Ecto neural progenitor cell (in vitro differentiated cells): Measurements from ENCODE around the gene SLC2A6.

ENCODE experiments used
- DNase-seq: peaks from one replicate; pipeline ENCODE4 v3.0.0-alpha.2; 2018; ENCODE audit warnings: low spot score

SLC2A6 gene

GRCh38 chr9:133477461-133477860 lies 1.4 kb downstream of the SLC2A6 start:
- DNase-seq, result no peak

DNA sequence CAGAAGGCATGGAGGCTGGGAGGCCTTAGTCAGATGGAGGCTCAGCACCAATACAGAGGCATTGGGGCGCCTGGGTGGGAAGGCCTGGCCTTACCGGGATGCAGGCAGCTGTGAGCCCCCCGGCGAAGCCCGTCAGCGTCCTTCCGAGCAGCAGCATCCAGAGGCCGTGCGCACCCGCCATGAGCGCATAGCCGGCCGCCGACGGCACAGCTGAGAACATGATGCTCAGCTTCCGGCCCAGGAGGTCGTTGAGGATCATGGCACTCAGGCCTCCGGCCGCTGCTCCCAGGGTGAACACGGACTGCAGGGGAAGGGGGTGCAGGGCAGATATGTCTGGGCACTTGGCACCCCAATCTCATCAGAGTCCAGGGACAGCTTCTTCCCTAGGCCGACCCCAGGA lies 2.0 kb downstream of the SLC2A6 start:
- DNase-seq, result no peak

DNA sequence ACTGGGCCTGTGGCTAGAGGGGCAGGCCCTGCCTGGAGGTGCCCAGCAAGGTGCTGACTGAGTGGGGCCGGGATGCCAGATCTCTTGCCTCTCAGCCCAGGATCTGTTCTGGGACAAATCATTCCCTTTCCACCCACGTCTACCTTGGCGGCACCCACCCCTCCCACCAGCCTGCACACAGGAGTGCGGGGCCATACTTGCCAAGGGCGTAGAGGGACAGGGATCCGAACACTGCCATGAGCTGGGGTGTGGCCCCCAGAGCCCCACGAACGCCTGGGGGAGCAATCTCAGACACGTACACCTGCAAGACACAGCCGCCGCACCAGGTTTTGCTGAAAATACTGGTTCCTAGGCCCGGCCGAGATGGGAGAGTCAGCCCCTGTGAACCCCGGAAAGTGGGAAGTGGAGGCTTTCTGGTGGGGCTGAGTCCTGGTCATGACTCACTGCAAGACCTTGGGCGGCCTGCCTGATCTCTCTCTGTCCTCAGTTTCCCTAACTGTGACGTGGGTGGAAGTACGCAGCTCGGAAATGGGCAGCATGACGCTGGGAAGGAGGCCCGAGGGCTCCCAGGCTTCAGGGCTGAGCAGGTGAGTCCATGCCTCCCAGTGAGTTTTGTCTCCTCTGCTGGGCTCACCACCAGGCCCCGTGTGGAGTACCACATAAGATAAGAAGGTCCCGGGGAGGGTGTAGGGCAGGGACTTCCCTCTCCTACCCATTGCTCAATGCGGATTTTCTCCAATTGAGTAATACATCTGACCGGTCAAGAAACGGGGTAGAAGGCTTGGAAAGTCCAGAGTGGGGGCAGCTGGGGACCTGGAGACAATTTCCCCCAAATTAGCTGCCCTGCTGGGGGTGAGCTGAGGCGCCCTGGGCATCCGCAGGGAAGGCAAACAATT lies 2.6 kb downstream of the SLC2A6 start:
- DNase-seq, result no peak

DNA sequence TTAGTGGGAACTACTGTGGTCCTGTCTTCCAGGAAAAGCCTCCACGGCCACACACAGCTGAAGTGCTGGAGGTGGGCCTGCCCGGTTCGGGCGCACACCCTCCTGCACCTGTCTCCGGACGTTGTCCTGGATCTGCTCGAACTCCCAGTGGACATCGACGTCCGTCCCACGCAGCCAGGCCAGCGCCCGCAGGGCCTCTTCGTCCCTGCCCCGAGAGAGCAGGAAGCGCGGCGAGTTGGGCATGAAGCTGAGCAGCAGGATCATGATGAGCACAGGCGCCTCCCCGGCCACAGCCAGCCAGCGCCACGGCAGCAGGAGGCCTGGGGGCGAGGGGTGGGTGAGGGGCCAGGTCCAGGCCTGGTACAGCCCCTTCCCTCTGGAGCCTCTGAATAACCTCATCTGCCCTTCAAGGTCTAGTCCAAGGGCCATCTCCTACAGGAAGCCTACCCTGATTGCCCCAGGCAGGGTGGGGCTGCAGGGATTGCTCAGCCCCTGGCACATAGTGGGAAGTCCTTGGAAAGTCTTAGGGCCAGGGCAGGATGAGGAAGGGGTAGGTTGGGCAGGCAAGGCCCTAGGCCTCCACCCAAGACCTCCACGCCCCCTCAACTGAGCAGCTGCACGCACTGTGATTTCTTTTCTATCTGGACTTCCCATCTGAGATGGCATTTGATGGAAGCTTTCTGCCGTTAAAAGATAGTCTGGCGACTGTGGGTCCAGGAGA lies 3.4 kb downstream of the SLC2A6 start:
- no peak for DNase-seq

GRCh38 chr9:133474853-133475252 lies 4.0 kb downstream of the SLC2A6 start:
- no peak for DNase-seq

DNA sequence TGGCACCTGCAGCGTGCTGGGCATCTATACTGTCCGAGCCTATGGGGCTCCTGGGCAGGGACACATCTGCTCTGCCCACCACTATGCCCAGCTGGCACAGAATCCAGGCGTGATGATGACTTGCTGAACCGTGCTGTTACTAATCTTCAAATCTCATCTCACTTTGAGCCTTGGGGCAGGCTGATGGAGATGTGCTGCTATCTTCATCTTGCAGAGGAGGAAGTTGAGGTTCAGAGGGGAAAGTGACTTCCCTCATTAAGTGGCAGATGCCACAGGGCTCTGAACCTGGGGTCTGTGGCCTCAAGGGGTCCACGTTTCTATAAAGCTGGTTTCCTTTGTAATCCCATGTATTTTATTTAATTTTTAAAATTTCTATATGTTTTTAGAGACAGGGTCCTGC lies 4.7 kb downstream of the SLC2A6 start:
- no peak for DNase-seq

GRCh38 chr9:133473743-133474142 lies 5.2 kb downstream of the SLC2A6 start:
- no peak for DNase-seq

DNA sequence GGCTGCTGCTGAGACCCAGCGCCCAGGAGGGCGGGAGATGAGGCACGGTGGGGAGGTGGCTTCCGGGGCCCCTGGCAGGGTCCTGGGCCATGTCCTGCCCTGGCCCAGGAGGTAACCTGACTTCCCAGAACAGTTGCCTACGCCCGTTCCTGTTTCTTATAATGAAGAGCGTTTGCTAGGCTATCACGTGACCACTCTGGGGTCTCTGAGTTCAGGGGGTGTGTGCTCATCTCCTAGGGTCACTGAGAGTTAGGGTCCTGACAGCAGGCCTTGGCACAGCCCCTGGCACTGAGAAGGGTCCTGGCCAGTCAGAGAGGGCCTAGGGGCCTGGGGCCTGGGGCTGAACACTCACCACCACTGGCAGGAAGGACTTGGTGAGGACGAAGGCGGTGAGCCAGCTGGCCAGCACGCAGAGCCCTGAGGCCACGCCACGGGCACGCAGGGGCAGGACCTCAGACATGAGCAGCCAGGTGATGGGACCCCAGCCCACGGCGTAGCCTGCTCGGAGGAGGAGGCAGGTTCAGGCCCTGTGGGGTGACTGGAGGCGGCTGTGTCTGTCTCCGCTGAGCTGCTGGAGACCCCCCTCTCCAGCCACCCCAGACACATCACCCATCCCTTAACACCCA lies 6.0 kb downstream of the SLC2A6 start:
- DNase-seq, result no peak

GRCh38 chr9:133472277-133472645 lies 6.6 kb downstream of the SLC2A6 start:
- DNase-seq, result no peak

DNA sequence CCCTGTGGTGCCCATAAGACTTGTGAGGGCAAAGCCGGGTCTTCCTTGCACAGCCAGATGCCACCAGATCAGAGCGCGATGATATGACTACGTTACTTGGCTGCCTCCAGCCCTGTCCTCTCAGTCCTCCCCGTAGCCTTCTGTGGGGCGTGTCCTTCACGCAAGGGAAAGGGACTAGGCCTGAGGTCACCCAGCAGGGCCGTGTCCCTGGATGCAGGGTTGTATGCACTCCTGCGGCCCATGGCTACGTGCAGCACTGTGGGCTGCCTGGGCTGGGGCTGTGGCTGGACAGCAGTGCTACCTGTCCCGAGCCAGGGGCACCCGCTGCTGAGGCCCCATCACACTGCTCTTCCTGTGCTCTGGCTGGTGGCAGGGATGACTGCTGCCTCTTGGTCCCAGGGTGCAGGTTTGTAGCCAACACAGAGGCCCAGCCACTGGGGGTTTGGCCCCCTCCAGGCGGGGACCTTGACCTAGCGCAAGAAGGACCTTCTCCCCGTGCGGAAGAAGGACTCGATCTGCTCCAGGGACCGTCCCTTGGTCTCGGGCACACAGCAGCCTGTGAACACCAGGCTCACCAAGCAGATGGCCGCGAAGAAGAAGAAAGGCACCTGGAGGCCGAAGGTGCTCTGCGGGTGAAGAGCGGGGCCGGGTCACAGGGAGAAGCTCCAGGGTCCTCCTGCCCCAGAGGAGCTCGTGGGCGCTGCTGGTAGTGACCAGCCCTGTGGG lies 7.2 kb downstream of the SLC2A6 start:
- no peak for DNase-seq

DNA sequence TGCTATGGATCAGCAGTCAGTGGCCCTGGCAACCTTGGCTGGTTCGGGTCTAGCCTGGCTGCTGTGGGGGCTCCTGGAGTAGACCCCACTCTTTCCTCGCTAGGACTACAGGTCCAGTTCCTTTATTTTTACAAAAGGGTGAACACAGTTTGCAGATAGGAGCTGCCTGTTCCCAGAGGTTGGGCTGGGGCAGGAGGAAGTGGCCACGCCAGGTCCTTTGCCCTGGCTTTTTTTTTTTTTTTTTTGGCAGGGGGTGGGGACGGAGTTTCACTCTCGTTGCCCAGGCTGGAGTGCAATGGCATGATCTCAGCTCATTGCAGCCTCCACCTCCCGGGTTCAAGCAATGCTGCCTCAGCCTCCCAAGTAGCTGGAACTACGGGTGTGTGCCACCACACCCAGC lies 7.9 kb downstream of the SLC2A6 start:
- DNase-seq, result no peak

DNA sequence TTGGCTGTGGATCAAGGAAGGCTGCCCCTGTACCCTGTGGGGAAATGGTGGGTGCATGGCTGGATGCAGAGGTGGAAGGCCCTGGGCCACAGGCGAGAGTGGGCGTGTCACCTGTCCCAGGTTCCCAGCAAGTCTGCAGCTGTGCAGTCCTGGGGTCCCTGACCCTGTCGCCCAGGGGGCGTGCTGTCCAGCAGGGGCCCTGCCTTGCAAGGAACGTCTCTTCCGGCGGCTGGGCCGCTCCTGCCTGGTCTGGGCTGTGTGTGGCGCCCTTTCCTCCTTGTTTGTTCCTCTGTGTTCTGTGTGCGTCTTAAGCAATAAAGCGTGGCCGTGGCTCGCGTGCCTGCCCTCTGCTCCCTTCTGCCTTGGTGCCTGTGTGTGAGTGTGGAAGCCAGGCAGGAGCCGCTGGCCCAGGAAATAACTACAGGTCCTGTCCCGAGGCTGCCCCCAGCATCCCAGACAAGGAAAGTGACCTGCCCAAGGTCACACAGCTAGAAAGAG lies 8.4 kb downstream of the SLC2A6 start:
- no peak for DNase-seq

DNA sequence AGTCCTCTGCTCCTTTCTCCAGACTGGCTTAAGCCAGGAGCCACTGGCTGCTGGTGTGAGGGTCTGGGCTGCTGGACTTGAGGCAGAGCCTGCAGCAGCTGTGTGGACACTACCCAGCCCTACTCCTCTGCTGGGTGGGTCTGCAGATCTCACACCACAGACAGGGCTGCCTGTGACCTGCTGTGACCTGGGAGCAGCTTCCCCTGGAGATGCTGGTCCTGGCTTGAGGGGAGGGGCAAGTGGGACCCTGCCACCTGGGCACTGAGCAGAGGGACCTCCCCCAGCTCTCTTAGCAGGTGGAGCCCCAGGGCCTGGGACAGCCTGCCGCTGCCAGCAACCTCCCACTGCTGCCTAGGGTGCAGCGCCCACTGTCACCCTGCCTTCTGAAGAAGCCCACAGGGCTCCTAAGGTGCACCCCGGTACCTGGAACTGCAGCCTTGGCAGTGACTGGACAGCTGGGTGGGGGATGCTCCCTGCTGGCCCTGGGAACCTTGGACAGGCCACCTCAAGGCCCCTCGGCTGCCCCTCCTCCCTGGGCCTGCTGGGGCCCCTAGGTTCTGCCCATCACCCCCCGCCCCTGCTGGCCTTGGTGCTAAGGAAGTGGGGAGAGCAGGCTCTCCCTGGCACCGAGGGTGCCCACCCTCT lies 10.0 kb downstream of the SLC2A6 start:
- DNase-seq, result no peak

- DNase-seq, result no peak
Observed at GRCh38 chr9:133468374-133468773, 10.5 kb downstream of the SLC2A6 start.

DNA sequence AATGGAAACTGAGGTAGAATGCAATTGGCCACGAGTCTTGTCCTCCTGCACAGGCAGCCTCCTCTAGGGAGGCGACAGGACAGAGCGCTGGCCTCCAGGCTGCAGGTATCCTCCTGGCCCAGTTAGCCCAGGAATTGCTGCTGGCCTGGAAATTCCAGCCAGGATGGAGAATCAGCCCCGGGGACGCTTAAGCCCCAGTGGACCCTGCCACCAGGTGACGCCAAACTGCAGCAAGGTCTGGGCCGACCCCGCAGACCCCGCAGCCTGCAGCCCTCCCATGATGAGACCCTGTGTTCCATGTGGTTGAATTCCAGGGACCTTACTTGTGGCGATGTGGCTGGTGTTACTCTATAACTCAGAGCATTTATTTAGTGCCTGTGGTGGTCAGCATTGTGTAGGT lies 11.8 kb downstream of the SLC2A6 start:
- no peak for DNase-seq

DNA sequence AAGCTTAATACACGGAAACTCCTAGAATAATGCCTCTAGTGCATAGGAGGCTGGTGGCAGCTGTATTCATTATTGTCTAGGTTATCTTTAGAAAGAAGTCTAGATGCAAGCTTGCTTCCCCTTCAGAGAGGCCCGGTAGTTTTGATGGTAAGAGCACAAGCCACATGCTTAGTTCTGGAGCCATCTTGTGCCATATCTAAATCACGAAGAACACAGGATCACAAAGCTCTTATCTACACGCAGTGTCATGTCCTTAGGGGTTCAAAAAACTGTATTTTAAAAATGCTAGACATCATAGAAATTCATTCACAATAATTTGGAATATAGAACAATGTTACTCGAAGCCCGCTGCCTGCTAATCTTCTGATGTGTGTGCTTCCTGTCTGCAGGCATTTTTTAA lies 12.9 kb downstream of the SLC2A6 start:
- no peak for DNase-seq

- DNase-seq, result no peak
Observed at GRCh38 chr9:133464638-133465037, 14.3 kb downstream of the SLC2A6 start.

- DNase-seq, result no peak
Observed at GRCh38 chr9:133463864-133464615, 14.9 kb downstream of the SLC2A6 start.

GRCh38 chr9:133463234-133463863 lies 15.6 kb downstream of the SLC2A6 start:
- DNase-seq, result no peak

GRCh38 chr9:133461975-133462374 lies 16.9 kb downstream of the SLC2A6 start:
- DNase-seq, result no peak
